Activated T-cell treated with anti-CD3 and anti-CD28 coated beads for 48 hours (primary cell): ENCODE results near the gene TMEM221.

ENCODE experiments used
- DNase-seq: peaks from one replicate; pipeline ENCODE4 v3.0.0-alpha.2; 2020; ENCODE audit warnings: low read depth

The TMEM221 gene

DNA sequence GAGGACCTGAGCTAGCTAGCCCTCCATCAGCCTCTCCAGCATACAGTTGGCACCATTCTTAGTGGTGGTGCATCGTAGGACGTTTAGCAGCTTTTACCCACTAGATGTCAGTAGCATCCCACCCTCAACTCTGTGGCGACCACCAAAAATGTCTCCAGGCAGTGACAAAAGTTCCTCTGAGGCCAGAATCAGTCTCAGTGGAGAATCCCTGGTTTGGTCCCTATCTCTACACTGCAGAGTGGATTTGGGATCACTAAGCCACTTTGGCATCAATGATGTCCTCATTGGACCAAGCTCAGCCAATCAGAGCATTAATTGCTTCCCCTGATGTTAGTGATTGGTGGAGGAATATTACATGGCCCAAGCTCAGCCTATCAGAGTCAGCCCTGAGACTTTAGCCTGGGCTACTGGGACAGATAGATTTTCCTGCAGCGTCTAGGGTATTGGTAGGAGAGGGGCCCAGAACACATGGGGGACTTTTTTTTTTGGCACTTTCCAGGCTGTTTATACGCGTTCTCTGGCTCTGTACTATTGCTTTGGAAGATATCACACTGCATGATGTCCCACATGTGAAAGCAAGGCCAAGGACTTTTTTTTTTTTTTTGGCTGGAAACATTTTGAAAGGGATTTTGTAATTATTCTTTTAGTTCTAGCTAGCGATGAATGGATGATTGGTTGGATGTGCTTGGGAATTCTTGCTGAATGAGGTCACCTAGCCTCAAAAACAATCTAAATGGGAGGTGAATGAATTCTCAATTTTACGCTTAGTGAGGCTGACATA is 7.0 kb downstream of the TMEM221 start:
- no peak for DNase-seq

DNA sequence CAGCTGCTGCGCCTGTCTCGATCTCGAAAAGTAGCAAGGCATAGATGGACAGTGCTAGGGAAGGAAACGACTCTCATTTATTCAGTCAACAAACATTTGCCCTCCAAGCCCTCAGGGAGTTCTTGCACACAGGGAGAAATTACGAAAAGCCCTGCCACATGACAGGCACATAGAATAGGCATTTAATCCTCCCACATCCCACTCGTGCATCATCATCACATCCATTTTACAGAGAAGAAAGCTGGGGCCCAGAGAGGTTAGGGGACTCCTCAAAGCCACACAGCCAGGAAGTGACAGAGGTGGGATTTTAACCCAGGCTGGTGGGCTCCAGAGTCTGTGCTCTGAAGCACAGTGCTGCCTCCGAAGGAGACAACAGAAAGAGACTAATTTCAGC is 11.6 kb downstream of the TMEM221 start:
- DNase-seq: no peak

DNA sequence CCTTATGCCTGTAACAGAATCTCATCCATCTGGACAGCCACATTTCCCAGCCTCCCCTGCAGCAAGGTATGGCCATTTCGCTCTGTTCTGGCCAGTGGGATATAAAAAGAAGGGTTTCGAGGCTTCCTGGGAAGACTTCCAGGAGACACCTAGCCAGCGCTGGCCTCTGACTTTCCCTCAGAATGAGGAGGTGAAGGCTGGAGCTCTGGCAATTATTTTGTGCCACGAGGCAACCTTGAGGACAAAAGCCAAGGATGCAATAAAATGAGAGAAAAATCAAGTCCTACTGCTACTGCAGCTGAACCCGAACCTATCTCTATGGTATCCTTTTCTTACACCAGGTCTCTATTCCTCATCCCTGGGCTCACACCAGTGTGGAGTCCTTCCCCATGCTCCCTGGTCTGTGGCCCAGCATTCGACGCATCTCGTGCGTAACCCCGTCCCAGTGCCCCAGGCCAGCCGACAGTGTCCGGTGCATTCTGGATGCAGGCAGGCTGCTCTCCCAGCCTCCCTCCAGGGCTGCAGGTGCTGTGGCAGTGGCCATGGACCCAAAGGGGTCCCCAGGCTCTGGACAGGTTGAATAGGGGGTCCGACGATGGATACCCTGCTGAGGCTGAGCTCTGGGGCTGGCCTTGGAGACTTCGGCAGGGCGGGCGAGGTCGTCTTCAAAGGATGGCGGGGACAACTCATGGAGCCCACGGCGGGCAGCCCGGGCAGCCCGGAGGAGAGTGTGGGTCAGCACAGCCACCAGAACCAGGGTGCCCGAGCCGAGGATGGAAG is 12.2 kb downstream of the TMEM221 start:
- no peak for DNase-seq

DNA sequence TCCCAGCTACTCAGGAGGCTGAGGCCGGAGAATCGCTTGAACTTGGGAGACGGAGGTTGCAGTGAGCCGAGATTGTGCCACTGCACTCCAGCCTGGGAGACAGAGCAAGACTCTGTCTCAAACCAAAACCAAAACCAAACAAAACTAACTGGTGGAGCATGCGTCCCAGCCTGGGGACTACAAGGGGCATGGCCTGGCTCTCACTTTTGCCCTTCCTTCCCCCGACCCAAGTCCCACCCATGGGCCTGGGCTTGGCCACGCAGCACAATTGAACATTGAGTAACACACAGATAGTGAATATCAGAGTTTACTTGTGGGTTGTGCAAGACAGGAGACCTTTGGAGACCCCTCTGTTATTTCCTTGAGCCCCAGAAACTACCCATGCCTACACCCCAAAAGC is 13.2 kb downstream of the TMEM221 start:
- no peak for DNase-seq

DNA sequence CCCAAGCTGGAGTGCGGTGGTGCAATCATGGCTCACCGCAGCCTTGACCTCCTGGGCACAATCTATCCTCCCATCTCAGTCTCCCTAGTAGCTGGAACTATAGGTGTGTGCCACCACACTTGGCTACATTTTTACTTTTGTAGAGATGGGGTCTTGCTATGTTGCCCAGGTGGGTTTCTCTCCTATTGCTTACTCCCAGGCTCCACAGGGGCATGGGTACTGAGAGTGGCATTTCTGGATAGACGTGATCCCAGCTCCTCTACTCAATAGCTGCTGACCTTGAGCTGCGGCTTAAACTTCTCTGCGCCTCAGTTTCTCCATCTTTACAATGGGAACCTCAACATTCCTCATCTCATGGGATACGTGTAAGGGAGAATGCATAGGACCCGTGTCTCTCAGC is 17.1 kb downstream of the TMEM221 start:
- no peak for DNase-seq

DNA sequence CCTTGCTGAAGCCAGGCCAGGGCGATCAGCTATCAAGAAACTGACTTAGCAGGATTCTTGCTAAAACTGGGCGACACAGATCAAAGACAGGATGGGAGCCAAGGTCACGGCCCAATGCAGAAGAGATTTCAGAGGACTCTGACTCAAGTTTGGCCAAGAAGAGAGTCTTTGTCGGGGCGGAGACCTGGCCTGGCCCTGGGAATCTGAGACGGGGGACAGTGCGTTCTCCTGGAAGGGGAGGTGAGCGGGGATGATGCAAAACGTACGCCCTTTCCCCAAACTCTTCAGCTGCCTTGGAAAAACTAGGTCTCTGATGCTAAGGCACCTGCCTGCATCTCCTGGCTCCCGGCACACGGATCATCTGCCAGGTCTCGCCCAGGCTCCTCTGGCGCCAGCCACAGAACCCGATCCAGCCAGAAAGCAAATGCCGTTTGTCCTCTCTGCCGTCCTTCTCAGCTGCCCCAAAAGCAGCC is 18.8 kb downstream of the TMEM221 start:
- no peak for DNase-seq

DNA sequence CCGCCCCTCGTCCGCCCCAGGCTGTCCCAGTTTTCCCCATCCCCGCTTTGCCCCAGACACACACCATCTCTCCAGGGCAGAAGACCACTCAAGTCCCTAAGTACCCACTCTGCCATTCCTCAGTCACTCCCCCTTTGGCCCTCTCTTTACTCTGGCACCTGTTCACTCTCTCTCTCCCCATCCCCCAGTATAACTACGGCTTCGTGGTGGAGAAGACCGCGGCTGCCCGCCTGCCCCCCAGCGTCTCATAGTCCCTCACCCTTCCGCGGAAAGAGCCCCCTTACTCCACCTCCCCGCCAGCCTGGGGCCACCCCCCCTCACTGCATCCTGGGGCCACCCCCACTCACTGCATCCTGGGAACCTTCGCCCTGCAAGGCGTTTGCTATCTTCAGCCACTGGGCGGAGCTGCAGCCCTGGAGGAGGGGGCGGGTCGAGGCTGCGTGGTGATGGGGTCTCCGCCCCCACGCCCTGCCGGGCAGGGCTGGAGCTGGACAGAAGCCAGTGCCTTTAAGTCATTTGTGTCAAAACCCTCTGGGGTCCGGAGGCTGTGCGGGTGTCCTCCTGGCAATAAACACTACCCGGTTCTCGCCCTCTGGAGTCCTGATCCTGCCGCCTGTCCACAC is 23.6 kb downstream of the TMEM221 start:
- peak; percentile 24 for DNase-seq

DNA sequence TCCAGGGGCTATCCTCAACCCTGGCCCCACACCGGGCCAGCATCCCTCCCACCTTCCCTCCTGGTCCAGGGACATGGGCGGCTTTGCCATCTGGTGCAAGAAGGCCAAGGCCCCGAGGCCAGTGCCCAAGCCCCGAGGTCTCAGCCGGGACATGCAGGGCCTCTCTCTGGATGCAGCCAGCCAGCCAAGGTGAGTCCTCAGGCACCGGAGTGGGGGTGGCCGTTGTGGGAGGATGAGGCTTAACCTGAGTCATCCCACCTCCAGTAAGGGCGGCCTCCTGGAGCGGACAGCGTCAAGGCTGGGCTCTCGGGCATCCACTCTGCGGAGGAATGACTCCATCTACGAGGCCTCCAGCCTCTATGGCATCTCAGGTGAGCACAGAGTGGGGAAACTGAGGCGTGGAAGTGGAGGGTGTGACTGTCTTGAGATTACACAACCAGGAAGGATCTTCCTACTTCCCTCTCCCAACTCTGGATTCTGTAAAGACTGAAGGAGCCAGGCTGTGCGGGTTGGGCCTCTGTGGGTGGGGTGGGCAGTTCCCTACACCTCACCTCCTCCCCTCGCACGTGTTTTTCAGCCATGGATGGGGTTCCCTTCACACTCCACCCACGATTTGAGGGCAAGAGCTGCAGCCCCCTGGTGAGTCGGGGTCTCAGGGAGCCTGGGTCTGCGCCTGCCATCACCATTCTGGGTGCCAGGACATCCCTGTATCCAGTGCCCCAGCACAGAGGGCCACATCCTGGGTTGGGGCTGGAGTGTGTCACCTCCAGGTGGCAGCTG is 24.8 kb downstream of the TMEM221 start:
- DNase-seq: no peak

DNA sequence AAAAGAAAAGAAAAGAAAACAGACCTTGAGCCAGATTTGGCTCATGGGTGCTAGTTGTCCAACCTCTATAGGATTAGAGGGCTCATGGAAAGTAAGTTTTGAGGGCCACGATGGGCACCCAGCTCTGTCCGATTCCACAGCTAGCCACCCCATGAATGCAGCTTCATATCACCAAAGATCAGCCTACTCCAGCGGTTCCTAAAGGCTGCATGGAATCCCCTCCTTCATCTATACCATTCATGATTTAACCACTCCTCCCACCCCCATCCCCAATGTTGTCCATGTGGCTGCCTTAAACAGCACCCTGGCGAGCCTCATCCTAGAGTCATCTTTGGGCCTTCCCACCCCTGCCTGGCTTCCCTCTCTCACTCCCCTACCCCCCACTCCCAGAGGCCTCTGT is 26.5 kb downstream of the TMEM221 start:
- no peak for DNase-seq

DNA sequence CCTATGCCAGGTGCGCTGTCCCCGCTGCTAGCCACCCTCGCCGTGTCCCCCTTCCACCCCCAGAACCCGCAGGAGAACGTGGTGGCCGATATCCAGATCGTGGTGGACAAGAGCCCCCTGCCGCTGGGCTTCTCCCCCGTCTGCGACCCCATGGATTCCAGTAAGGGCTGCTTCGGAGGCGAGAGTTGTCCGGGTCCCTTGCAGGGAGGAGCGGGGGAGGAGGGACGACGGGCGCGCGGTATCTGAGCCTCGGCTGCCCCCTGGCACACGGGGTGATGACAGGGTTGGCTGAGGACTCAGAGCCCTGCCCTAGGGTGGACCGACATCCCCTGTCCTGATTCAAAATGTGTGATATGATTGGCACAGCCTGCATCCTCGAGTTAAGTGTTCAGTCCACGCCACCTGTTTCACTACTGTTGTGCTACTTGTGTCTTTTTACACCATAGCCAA is 28.0 kb downstream of the TMEM221 start:
- DNase-seq: peak; percentile 18

DNA sequence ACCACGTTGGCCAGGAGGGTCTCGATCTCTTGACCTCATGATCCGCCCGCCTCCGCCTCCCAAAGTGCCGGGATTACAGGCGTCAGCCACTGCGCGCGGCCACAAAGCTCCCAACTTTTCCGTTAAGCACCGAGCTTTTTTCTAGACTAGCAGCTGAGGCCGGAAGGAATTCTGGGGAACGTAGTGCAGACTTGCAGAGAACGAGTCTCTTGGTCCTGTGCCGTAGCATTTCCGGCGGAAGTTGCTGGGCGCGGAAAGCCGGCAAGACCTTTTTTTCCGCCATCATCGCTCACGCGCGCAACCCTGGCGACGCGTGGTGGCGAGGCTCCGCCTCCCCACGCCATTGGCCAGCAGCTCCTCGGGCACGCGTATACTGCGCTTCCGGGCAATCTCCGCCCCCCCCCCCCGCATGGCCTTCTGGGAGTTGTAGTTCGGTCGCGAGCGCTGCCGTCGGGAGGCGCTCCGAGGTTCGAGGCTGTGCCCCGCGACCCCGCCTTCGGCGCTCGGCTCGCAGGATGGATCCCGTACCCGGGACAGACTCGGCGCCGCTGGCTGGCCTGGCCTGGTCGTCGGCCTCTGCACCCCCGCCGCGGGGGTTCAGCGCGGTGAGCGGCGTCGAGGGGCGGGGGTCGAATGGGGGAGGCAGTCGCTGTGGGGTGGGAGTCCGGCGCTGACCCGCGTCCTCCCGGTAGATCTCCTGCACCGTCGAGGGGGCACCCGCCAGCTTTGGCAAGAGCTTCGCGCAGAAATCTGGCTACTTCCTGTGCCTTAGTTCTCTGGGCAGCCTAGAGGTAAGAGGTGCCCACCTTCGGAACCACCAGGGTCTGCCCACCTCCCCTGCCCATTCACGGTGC is 28.6 kb downstream of the TMEM221 start, which contains the start of gene MVB12A:
TSS of gene MVB12A (plus strand) at position 427 of the 854 bp plus-strand sequence. CDS start at position 516, 89 bp downstream.
- DNase-seq: peak; percentile 97

DNA sequence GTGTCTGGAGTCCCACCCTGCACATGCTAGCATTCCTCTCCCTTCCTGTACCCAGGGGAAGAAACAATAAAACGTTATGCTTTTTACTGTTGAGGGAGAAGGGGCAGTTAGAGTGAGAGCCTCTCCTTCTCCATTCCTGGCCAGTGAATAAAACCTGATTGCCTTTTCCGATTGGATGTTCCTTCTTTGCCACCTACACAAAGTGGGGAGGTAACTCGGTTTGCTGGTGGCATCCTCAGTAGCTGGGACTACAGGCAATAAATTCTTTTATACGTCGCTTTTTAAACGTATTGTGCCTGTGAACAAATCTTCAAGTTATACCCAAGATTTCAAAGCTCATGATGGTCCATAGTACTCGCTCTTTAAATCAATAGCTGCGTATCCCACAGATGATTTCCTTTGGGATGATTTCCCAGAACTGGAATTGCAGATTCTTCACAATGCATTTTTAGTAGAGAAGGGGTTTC is 29.3 kb downstream of the TMEM221 start:
- DNase-seq: no peak

DNA sequence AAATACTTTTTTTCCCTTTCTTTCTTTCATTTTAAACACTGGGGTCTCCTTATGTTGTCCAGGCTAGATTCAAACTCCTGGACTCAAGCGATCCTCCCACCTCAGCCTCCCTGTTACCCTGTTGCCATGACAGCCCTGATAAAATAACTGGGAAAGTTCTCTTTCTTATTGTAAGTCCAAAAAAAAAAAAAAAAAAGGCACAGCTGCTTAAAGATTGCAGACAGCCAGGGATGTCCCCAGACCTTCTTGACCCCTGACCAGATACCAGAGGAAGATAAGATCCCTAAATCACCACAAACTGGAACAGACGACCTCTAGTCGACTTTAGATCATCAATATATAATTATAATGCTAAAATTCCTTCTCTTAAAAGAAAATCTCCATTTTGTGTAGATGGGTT is 29.8 kb downstream of the TMEM221 start:
- DNase-seq: no peak

DNA sequence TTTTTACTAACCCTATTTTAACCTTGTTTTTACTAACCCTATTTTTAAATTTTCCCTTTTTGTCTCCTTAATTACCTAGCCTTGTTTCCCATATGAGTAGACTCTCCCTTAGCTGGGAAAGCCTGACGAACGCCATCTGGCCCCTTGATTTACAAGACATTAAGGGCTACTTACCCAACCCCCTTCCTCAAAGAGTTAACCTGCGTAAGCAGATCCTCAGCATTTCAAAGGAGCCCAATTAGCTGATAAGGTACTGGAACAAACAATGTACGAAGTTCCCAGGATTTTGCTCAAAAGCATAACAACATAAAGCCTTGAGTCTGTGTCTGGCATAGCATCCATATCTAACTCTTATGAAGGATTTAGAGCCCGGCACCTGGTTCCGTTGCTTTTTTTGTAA is 33.3 kb downstream of the TMEM221 start:
- no peak for DNase-seq

DNA sequence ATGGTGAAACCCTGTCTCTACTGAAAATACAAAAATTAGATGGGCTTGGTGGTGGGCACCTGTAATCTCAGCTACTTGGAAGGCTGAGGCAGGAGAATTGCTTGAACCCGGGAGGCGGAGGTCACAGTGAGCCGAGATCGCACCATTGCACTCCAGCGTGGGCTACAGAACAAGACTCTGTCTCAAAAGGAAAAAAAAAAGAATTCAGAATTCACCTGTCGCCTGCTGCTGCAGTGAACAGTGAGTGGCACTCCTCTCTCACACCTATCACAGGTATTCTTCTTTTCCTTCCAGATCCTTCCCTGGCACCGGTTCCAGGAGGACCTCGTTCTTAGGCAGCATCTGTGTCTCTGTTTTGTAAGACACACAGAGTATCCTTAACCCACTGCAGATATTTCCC is 34.4 kb downstream of the TMEM221 start:
- DNase-seq: no peak

DNA sequence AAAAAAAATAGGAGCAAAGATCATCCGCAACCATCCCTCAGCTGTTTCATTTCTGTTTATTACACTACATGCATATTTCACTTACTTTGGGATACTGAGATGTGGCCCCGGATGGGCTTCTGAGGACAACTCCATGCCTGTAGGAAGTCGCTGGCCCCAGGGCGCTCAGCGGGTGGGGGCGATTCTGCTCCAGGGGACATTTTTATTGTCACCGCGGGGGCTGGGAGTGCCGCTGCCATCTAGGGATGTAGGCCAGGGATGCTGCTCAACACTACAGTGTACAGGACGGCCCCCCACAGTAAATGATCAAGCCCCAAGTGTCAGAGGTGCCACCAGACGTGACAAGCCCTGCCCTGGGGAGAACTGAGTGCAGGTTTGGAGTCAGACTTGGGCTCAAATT is 36.7 kb downstream of the TMEM221 start:
- no peak for DNase-seq

DNA sequence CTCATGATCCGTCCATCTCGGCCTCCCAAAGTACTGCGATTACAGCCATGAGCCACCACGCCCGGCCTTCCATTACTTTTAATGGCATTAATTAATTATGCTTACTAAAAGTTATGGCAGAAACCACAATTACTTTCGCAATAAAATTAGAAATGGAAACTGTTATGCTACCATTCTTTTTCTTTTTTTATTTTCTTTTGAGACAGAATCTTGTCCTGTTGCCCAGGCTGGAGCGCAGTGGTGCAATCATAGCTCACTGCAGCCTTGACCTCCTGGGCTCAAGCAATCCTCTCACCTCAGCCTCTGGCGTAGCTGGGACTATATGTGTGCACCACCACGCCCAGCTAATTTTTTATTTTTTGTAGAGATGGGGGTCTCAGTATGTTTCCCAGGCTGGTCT is 38.5 kb downstream of the TMEM221 start:
- DNase-seq: no peak

DNA sequence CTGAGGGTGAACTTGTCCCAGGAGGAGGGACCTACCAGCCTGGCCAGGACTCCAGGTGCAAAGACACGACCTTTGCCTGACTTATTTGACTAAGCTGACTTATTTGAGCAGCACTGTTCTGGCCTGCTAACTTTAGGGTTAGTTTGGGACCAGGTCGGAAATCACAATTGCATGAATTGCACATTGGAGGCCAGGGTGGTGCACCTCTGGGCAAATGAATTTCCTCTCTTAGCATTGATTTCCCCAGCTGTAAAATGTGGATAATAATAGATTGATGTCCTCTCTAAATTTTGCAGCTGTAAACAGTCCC is 41.6 kb downstream of the TMEM221 start:
- no peak for DNase-seq

DNA sequence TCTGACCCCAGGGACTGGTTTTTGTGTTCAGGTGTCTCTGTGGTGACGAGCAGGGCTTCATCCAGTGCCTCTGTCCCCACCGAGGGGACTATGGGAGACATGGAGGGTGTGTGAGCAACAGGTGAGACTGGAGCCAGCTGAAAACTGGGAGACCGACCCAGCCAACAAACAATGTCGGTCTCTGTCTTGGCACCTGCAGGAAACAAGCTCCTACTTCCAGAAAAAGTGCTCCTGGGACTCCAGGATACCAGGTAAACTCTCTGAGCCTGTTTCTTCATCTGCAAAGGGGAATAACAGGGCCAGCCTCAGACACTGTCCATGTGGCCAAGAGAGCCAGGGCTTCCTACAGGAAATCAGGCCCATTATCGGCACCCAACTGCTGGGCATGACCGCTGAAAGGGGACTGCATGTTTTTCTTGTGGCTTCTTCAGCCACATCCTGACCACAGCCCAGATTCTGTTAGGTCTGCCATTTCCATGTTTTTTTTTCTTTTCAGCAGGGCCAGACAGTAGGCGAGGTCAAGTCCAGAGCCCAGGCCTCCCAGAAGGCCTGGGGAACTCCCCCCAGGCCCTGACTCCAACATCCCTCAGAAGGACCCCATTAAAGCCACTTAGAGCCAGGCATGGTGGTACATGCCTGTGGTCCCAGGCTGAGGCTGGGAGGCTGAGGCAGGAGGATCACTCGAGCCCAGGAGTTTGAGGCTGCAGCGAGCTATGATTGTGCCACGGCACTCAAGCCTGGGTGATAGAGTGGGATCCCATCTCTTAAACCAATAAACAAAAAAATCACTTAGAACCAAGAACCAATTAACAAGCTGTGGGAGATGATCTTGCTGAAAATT is 42.2 kb downstream of the TMEM221 start:
- no peak for DNase-seq
